Measurements from ENCODE around the gene MAP3K8.
A peak's percentile ranks its signal among the peaks of the same experiment; 100 is the strongest.

MAP3K8 gene

DNA sequence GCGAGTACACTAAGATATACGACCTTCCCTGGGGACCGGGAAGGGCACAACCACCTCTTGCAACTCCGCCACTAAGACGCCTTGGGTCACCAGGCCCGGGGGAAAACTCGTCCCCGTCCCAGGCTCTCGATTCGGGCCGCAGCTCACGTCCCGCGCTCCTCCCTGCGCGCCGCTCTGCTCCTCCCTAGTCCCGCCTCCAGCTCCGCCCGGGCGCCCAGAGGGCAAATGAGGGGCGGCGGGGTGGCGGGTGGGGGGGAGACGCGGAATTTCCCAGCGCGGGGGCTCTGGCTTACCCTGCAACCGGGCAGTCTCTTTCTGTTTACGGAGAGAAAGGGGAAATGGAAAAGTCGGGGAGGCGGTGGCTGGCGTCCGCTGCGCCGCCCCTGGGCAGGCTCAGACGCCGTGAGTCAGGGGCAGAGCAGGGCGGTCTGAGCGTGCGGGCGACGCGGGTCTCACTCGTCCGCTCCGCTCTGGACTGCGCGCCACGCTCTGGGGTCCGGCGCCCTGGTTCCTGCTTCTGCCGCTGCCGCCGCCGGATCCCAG lies at the start of gene MAP3K8:
Gene MAP3K8 (plus strand): TSS at position 455 of the 543 bp plus-strand sequence. CDS start 4,755 bp downstream, outside the sequence.
- peak; percentile 92 for DNase-seq (ENCODE audit: low spot score)

DNA sequence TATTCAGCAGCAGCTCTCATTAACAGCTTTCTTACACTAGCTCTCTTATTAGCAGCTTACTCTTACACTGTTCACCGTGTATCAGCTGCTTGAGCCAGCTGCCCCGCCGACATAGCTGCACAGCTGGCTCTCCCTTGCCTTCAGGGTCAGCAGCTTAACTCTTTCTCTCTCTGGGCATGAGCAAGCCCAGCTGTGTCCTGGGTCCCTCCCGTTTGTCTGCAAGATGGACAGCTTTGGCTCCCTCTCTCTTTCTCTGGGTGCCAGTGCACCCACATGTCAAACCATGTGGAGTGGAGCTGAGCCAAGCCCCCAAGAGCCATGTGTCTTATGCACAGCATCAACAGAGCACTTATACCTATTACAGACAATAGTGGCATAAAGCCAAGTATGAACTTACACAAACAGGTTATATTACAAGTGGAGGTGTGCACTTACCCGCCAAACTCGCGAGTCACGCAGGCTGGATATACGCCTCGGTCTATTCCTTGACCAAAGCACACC lies 49.2 kb upstream of the MAP3K8 start:
- DNase-seq (ENCODE audit: low spot score): peak; percentile 68

DNA sequence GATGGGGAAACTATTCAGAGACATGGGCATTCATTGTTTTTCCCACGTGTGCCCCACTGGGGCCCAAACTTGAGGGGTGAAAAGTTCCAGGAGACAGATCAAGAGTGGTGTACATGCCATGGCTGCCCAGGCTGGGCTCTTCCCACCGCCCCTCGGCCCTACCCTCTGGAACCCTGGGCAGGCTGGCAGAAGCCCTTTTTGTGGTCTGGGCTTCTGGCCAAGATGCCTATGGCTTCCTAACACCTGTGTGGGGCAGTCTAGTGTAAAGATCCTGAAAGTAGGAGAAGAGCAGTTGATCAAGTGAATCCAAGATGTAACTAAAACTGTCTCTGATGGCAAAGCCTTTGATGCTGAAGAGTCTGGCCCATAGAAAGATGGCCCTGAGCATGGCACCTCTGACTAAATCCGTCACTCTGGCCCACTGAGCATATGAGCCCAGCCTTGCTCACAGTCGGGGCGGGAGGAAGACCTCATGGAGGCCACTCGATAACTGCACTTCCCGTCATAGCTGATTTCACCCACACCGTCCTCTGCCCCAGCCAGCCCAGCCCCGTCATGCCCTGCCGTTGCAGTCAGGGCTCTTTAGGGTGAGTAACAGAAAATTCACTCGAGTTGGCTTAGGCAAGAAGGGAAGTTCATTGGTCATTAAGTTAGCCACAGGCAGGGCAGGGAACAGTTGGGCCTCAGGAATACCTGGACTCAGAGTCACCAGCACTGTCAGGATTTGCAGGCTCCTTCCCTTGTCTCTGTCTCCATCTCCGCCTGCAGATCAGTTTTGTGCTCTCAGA lies 47.0 kb upstream of the MAP3K8 start:
- DNase-seq (ENCODE audit: low spot score): no peak

- DNase-seq (ENCODE audit: low spot score): no peak
These were observed 46.2 kb upstream of the MAP3K8 start for GRCh38 chr10:30387646-30388243.

- no peak for DNase-seq (ENCODE audit: low spot score)
These were observed 44.4 kb upstream of the MAP3K8 start for GRCh38 chr10:30389543-30389942.

- no peak for DNase-seq (ENCODE audit: low spot score)
These were observed 43.8 kb upstream of the MAP3K8 start for GRCh38 chr10:30390207-30390606.

GRCh38 chr10:30391266-30391665 lies 42.7 kb upstream of the MAP3K8 start:
- no peak for DNase-seq (ENCODE audit: low spot score)

- DNase-seq (ENCODE audit: low spot score): peak; percentile 91
These were observed 41.4 kb upstream of the MAP3K8 start for GRCh38 chr10:30392564-30392990.

DNA sequence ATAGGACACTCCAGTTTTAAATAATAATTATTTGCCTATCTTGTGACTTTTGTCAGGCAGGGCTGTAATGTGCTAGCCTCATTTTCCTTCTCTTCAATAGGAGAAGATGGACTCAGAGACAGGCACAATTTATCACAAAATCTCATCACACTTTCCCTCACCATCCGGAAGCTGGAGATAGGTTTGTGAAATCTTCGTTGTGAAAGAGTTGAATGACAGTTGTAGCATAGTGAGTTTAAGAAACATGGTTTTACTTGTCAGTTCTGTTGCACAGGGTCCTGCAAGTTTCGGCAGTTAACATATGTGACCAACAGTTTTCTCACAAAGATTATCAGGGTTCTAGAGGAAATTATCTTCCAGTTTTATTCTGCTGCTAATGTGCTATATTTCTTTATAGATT lies 37.7 kb upstream of the MAP3K8 start:
- no peak for DNase-seq (ENCODE audit: low spot score)

GRCh38 chr10:30396698-30397097 lies 37.3 kb upstream of the MAP3K8 start:
- DNase-seq (ENCODE audit: low spot score): no peak

DNA sequence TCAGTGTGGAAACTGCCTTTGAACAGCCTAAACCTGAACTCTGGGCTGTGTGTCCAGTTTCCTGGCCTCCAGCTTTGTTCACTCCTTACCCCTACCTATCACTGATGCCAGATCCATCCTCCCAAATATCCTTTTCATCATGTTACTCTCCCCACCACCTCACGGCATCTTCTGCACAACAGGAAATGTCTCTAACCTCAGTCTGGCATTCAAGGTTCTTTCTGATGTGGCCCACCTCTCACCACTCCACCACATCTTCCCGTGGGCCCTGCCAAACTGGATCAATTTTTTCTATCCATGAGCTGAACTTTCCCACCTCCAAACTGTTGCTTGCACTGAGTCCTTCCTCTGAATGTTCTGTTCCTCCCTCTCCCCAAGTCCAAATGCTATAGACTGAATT lies 35.8 kb upstream of the MAP3K8 start:
- DNase-seq (ENCODE audit: low spot score): no peak

GRCh38 chr10:30398788-30399187 lies 35.2 kb upstream of the MAP3K8 start:
- DNase-seq (ENCODE audit: low spot score): no peak

DNA sequence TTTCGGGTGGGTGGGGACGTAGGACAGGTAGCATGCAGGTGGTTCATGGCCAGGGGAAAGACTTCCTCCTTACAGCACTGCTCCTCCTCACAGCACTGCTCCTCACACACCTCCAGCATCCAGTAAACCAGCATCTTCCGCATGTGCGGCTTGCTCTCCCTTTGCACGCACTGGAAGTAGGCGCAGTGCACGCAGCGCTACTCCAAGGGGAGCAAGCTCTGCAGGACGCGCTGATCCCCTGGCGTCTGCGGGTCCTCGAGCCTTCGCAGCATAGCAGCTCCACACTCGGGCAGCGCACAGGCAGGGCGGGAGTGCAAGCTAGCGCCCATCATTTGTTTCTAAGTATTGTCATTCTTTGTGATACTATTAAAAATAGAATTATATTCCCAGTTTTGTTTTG lies 30.5 kb upstream of the MAP3K8 start:
- DNase-seq (ENCODE audit: low spot score): no peak

DNA sequence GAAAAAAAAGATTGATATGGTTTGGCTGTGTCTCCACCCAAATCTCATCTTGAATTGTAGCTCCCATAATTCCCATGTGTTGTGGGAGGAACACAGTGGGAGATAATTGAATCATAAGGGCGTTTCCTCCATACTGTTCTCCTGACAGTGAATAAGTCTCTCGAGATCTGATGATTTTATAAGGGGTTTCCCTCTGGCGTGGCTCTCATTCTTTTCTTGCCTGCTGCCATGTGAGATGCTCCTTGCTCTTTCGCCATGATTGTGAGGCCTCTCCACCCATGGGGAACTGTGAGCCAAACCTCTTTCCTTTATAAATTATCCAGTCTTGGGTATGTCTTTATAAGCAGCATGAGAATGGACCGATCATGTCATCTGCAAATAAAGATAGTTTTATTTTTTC lies 29.4 kb upstream of the MAP3K8 start:
- no peak for DNase-seq (ENCODE audit: low spot score)

- DNase-seq (ENCODE audit: low spot score): no peak
These were observed 22.7 kb upstream of the MAP3K8 start for GRCh38 chr10:30411263-30411662.

DNA sequence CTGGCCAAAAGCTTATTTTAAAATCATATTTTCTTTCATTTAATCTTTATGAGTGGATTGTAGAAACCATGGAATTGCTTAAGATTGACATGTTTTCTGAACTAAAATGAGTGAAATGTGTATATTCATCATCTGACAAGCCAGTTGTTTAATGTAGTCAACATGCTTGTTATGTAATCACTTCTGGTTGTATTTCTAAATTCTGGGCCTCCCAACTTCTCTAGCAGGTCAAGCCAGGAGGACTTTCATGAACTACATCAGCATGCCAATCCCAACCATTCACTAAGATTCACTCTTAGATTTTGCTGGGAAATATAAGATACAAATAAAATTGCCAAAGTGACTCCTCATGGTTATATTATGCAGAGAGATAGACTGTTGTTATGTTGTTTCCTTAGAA lies 21.1 kb upstream of the MAP3K8 start:
- DNase-seq (ENCODE audit: low spot score): no peak

GRCh38 chr10:30413996-30414576 lies 19.9 kb upstream of the MAP3K8 start:
- peak; percentile 69 for DNase-seq (ENCODE audit: low spot score)

DNA sequence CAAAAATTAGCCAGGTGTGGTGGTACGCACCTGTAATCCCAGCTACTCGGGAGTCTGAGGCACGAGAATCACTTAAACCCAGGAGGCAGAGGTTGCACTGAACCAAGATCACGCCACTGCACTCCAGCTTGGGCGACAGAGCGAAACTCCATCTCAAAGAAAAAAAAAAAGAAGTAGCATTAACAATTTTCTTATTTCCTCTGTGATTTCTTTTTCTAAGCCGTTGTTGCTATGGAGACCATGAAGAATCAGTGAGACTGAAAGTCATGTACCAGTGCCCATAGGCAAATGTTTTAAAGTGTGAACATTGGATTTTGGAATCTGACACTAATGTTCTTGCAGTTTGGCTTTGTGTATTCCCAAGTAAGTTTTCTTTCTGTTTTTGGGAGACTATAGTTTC lies 18.4 kb upstream of the MAP3K8 start:
- DNase-seq (ENCODE audit: low spot score): no peak

DNA sequence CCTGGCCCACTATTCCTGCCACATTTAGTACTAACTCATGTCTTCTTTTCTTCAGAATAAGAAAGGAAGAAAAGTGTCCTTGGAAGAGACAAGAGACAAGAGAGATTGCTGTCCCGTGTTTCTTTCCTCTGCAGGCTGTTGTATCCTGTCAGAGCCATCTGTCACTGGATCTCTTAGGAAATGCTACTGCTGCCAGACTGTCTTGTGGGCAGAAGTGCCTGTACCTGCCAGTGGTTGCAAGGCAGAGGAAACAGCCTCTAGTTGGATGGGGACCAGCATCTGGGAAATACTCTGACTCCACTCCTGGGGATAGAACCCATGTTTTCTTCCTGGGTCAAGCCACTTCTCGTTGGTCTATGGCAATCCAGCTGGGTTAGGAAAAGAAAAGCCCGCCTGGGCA lies 16.7 kb upstream of the MAP3K8 start:
- DNase-seq (ENCODE audit: low spot score): peak; percentile 39

- no peak for DNase-seq (ENCODE audit: low spot score)
These were observed 13.7 kb upstream of the MAP3K8 start for GRCh38 chr10:30420266-30420665.

DNA sequence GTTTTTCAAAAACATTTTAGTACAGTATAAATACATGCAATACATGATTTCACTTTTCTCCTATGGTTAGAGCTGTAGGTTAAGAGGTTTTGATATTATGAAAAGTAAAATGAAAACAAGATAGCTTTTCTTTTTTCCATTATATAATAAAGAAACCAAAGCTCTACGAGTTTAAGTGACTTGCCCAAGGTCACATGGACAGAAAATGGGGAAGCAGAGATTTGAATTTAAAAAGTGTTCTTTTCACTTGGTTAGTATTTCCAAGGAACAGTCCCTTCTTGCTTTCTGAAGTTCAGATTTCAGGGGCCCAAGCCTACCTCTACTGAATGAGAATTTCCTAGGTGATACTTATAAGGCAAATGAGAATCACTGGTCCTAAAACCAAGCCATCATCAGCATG lies 13.2 kb upstream of the MAP3K8 start:
- DNase-seq (ENCODE audit: low spot score): no peak

DNA sequence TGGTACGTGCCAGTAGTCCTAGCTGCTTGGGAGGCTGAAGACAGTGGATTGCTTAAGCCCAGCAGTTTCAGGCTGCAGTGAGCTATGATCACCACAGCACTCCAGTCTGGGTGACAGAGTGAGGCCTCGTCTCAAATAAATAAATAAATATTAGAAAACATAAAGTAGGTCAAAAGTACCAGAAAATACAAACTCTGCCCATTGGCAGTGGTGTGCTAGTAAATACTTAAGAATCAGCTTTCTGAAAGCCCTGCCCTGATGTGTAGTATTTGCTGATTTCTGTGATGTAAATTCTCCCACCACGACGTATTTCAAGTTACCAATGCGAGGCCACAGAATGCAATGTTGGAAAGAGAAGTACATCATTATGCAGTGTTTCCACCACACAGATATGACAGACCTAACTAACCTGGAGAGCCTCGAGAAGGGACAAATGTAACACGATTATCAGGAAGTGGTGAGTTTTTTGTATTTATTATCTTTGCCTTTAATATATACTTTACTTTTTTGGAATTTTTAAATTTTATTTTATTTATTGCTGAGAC lies 11.8 kb upstream of the MAP3K8 start:
- DNase-seq (ENCODE audit: low spot score): no peak

Data from D341Med (cell line).